B cell (primary cell): ENCODE measurements around the gene CNGA1. TPM values are rescaled to one million over a fixed set of nuclear protein-coding genes. Genes with fewer than 3 reads are reported as not detected.

Experiments used
- ATAC-seq: fragments of 200-7000 bp; cut with Tn5 transposase; one replicate; pipeline ENCODE4 v1.10.0; 2021; ENCODE audit warnings: low read depth, mild to moderate bottlenecking, moderate number of reproducible peaks, moderate library complexity
- CTCF ChIA-PET: fragments of 350-600 bp; sonication (Branson Sonifier 250); formaldehyde crosslinking; loops from one replicate; lab custom pipeline; 2021; ENCODE audit warnings: antibody characterized with exemption, inconsistent platforms; lab: Charles Lee
- POLR2A ChIA-PET: fragments of 350-600 bp; sonication (Branson Sonifier 250); formaldehyde crosslinking; loops from one replicate; lab custom pipeline; 2021; ENCODE audit warnings: antibody characterized with exemption; lab: Charles Lee
- DNase-seq: peaks from one replicate; pipeline ENCODE4 v3.0.0; 2013
- H2AFZ ChIP-seq: 2 replicates; pipeline ENCODE4 v1.6.1; 2012; ENCODE audit warnings: mild to moderate bottlenecking, low read depth, low read length; ENCODE audit not compliant: insufficient read depth, poor library complexity, severe bottlenecking
- H3K27ac ChIP-seq, 2 donors: 1 replicate in 1 of 2; 2 replicates in 1 of 2; pipeline ENCODE4 v1.5.1; 2012 to 2013; ENCODE audit warnings: low read length in 2 of 2, mild to moderate bottlenecking in 2 of 2, moderate library complexity in 1 of 2
- H3K27me3 ChIP-seq, 4 experiments: fragments of 200-600 bp in 1 of 4; sonication (generic) in 1 of 4; replicated peaks in 1 of 4; 1 replicate in 2 of 4; 2 replicates in 2 of 4; pipeline versions ENCODE4 v1.6.1 to v1.7.0; 2013 to 2016; ENCODE audit warnings: low read length in 3 of 4, mild to moderate bottlenecking in 2 of 4, mixed read lengths in 1 of 4, moderate library complexity in 1 of 4; ENCODE audit not compliant: insufficient read depth in 4 of 4, control insufficient read depth in 3 of 4; ENCODE audit errors: control extremely low read depth in 1 of 4
- H3K36me3 ChIP-seq, 2 experiments: replicated peaks in 1 of 2; 1 replicate in 1 of 2; 2 replicates in 1 of 2; pipeline versions ENCODE4 v1.6.1 to v1.7.1; 2013; ENCODE audit warnings: low read length in 1 of 2; ENCODE audit not compliant: insufficient read depth in 2 of 2, control insufficient read depth in 1 of 2; ENCODE audit errors: control extremely low read depth in 1 of 2, extremely low read depth in 1 of 2
- H3K4me1 ChIP-seq, 2 donors: fragments of 200-600 bp in 1 of 2; sonication (generic) in 1 of 2; 1 replicate in 1 of 2; 2 replicates in 1 of 2; pipeline versions ENCODE4 v1.5.1 to v1.6.1; 2013 to 2017; ENCODE audit warnings: low read length in 2 of 2; ENCODE audit not compliant: control insufficient read depth in 2 of 2, insufficient read depth in 2 of 2
- H3K4me2 ChIP-seq: replicated peaks from 2 replicates; pipeline ENCODE3; 2012; ENCODE audit warnings: mild to moderate bottlenecking, low read depth, low read length; ENCODE audit not compliant: poor library complexity, severe bottlenecking
- H3K4me3 ChIP-seq, 5 experiments: fragments of 200-600 bp in 1 of 5; sonication (generic) in 1 of 5; 1 replicate in 3 of 5; 2 replicates in 2 of 5; pipeline versions ENCODE4 v1.5.1 to v1.7.0; 2011 to 2016; ENCODE audit warnings: low read length in 4 of 5, mild to moderate bottlenecking in 4 of 5, low read depth in 2 of 5, control low read depth in 1 of 5, moderate library complexity in 1 of 5; ENCODE audit not compliant: insufficient read depth in 1 of 5; ENCODE audit errors: control extremely low read depth in 1 of 5, extremely low read depth in 1 of 5
- H3K79me2 ChIP-seq: fragments of 200-600 bp; sonication (generic); one replicate; pipeline ENCODE4 v1.6.0; 2016; ENCODE audit warnings: low read length; ENCODE audit not compliant: control insufficient read depth, insufficient read depth
- H3K9ac ChIP-seq: fragments of 200-600 bp; sonication (generic); 2 replicates; pipeline ENCODE4 v1.6.1; 2017; ENCODE audit warnings: mild to moderate bottlenecking, low read length, moderate library complexity
- H3K9me3 ChIP-seq, 3 donors: one replicate each; pipeline versions ENCODE4 v1.6.1 to v1.7.1; 2013; ENCODE audit warnings: low read length in 2 of 3; ENCODE audit not compliant: control insufficient read depth in 2 of 3, insufficient read depth in 1 of 3; ENCODE audit errors: control extremely low read depth in 1 of 3
- H4K20me1 ChIP-seq: 2 replicates; pipeline ENCODE4 v1.6.0; 2012; ENCODE audit warnings: mild to moderate bottlenecking, low read length; ENCODE audit not compliant: insufficient read depth, control insufficient read depth, poor library complexity, severe bottlenecking
- H3K27ac Mint-ChIP-seq: one replicate; pipeline ENCODE4 v1.8.0; 2021; ENCODE audit warnings: mixed read lengths
- H3K27me3 Mint-ChIP-seq: one replicate; pipeline ENCODE4 v1.8.0; 2021; ENCODE audit warnings: mixed read lengths
- H3K4me1 Mint-ChIP-seq: one replicate; pipeline ENCODE4 v1.8.0; 2021; ENCODE audit warnings: mixed read lengths
- H3K4me3 Mint-ChIP-seq: one replicate; pipeline ENCODE4 v1.8.0; 2021; ENCODE audit warnings: mixed read lengths
- H3K9me3 Mint-ChIP-seq: one replicate; pipeline ENCODE4 v1.8.0; 2022; ENCODE audit warnings: mixed read lengths; ENCODE audit not compliant: insufficient read depth
- EZH2 ChIP-seq: IDR thresholded peaks from 2 replicates; pipeline ENCODE4 v1.6.1; 2012; ENCODE audit warnings: borderline replicate concordance, low read depth, mild to moderate bottlenecking, moderate library complexity, low read length; ENCODE audit not compliant: insufficient read depth, poor library complexity, severe bottlenecking
- WGBS: methylation state at CpG from one replicate; pipeline ENCODE4 v1.1.5; 2013; ENCODE audit warnings: missing lambda C conversion rate; ENCODE audit not compliant: insufficient coverage; 5-methylcytosine and 5-hydroxymethylcytosine counted together
- intact Hi-C: fragments of 100-400 bp; cut with micrococcal nuclease; formaldehyde crosslinking; loops from one replicate; pipeline ENCODE4 v1.10.0; 2022
- polyA plus RNA-seq: library from polyadenylated mRNA; depleted of rRNA; stranded (reverse); fragments of >200 nt; gene quantifications from 2 replicates; pipeline ENCODE4 v1.2.3, GENCODE V29; 2012
- total RNA-seq, 2 donors: library from RNA; stranded (reverse); fragments of 120-200 nt in 1 of 2; gene quantifications; 1 replicate in 1 of 2; 2 replicates in 1 of 2; pipeline versions ENCODE4 v1.2.3 to v1.2.4, GENCODE V29; 2013 to 2022
- TF ChIP-seq, protein P1 (sequence below): fragments of 200-600 bp; IDR thresholded peaks from one replicate; pipeline ENCODE4 v1.8.0; 2022; ENCODE audit warnings: antibody characterized with exemption, mild to moderate bottlenecking

The CNGA1 gene
- total and polyA plus RNA-seq, 2 donors (not counting 1 experiment from before 2014, with no cell fraction given), result not detected

- no peaks in the 10 kb centered on the region for H4K20me1 ChIP-seq
- no peaks in the 10 kb centered on the region for H3K36me3 ChIP-seq
- H3K79me2 ChIP-seq, result no peaks in the 10 kb centered on the region
- no peak overlapping the region for H3K4me3 Mint-ChIP-seq
- DNase-seq (no peak), ATAC-seq (no peak)
- H3K4me2 ChIP-seq, result no peak overlapping the region
- CTCF ChIA-PET, result interaction anchor here (1.0 to 1.3 kb wide), 3 partner anchors 20 to 32 kb away, joined by 3 to 5 read pairs (median 4); no protein-coding TSS in a partner anchor
- no peaks in the 10 kb centered on the region for H3K9me3 ChIP-seq
- H3K9me3 Mint-ChIP-seq, result no peaks in the 10 kb centered on the region
- no peak overlapping the region for H3K9ac ChIP-seq
- no peaks in the 10 kb centered on the region for H3K27me3 ChIP-seq
- no peaks in the 10 kb centered on the region for H3K4me1 ChIP-seq
- no peak overlapping the region for H2AFZ ChIP-seq
- POLR2A ChIA-PET, result no interaction called here
- no peak overlapping the region for H3K4me3 ChIP-seq
- no peaks in the 10 kb centered on the region for H3K4me1 Mint-ChIP-seq
- intact Hi-C loops, result no loop called here
- H3K27ac ChIP-seq, result no peak overlapping the region
- TF ChIP-seq, protein P1, sequence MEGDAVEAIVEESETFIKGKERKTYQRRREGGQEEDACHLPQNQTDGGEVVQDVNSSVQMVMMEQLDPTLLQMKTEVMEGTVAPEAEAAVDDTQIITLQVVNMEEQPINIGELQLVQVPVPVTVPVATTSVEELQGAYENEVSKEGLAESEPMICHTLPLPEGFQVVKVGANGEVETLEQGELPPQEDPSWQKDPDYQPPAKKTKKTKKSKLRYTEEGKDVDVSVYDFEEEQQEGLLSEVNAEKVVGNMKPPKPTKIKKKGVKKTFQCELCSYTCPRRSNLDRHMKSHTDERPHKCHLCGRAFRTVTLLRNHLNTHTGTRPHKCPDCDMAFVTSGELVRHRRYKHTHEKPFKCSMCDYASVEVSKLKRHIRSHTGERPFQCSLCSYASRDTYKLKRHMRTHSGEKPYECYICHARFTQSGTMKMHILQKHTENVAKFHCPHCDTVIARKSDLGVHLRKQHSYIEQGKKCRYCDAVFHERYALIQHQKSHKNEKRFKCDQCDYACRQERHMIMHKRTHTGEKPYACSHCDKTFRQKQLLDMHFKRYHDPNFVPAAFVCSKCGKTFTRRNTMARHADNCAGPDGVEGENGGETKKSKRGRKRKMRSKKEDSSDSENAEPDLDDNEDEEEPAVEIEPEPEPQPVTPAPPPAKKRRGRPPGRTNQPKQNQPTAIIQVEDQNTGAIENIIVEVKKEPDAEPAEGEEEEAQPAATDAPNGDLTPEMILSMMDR, result no peak
- TF ChIP-seq EZH2, result no peak
- H3K27ac Mint-ChIP-seq, result no peak overlapping the region
- WGBS, result 67% methylated on average over 1 of the region's 1 CpG
- H3K27me3 Mint-ChIP-seq, result peaks cover 7% of the 10 kb centered on the region
Observed at GRCh38 chr4:48065587-48066052, 49.1 kb upstream of the CNGA1 start.

GRCh38 chr4:48064349-48064748 lies 47.9 kb upstream of the CNGA1 start:
- Histone ChIP-seq H3K4me3 (no peak overlapping the region), H3K27me3 (peaks cover 0 to under 1% (median 0%) of the 10 kb centered on the region in 4 experiments), H3K4me2 (no peak overlapping the region), H3K27ac (no peak overlapping the region), H3K4me1 (no peaks in the 10 kb centered on the region), H3K9me3 (no peaks in the 10 kb centered on the region), H3K9ac (no peak overlapping the region), H4K20me1 (no peaks in the 10 kb centered on the region), H3K36me3 (no peaks in the 10 kb centered on the region), H3K79me2 (no peaks in the 10 kb centered on the region), H2AFZ (no peak overlapping the region)
- TF ChIP-seq, protein P1, result no peak
- no peak for TF ChIP-seq EZH2
- H3K9me3 Mint-ChIP-seq, result no peaks in the 10 kb centered on the region
- ChIA-PET CTCF (no interaction called here), POLR2A (no interaction called here)
- no peak overlapping the region for H3K4me3 Mint-ChIP-seq
- peaks cover 17% of the 10 kb centered on the region for H3K27me3 Mint-ChIP-seq
- DNase-seq, result no peak
- no peak overlapping the region for H3K27ac Mint-ChIP-seq
- no peaks in the 10 kb centered on the region for H3K4me1 Mint-ChIP-seq
- WGBS, result 53% methylated on average over 2 of the region's 3 CpGs
- ATAC-seq, result no peak
- intact Hi-C loops, result no loop called here
